BLaER1 treated with 17β-estradiol and CSF1 and Interleukin-3, amounts not matched to agents 10 nM and 100 nM (cell line): ENCODE results near the gene HNRNPK.

ENCODE experiments used
- H3K27ac ChIP-seq, 11 experiments: shearing (Covaris generic); formaldehyde crosslinking; 2 replicates each; pipeline ENCODE4 v1.8.1; 2022
- H3K27me3 ChIP-seq, 11 experiments: shearing (Covaris generic); formaldehyde crosslinking; 2 replicates each; pipeline ENCODE4 v1.8.1; 2022
- H3K36me3 ChIP-seq, 11 experiments: shearing (Covaris generic); formaldehyde crosslinking; 2 replicates each; pipeline ENCODE4 v1.8.1; 2022
- H3K4me1 ChIP-seq, 10 experiments: shearing (Covaris generic); formaldehyde crosslinking; 2 replicates each; pipeline ENCODE4 v1.8.1; 2022
- H3K4me2 ChIP-seq, 11 experiments: shearing (Covaris generic); formaldehyde crosslinking; 2 replicates each; pipeline ENCODE4 v1.8.1; 2022
- H3K4me3 ChIP-seq, 10 experiments: shearing (Covaris generic); formaldehyde crosslinking; 2 replicates each; pipeline ENCODE4 v1.8.1; 2022
- H3K9ac ChIP-seq, 11 experiments: shearing (Covaris generic); formaldehyde crosslinking; 2 replicates each; pipeline ENCODE4 v1.8.1; 2022
- H3K9me3 ChIP-seq, 11 experiments: shearing (Covaris generic); formaldehyde crosslinking; replicated peaks in 1 of 11; 2 replicates each; pipeline ENCODE4 v1.8.1; 2022
- H4K20me1 ChIP-seq, 11 experiments: shearing (Covaris generic); formaldehyde crosslinking; 2 replicates each; pipeline ENCODE4 v1.8.1; 2022
- Cebpa-rat ChIP-seq, 11 experiments: shearing (Covaris generic); IDR thresholded peaks; 2 replicates each; pipeline ENCODE4 v1.8.1; 2022

The HNRNPK gene

DNA sequence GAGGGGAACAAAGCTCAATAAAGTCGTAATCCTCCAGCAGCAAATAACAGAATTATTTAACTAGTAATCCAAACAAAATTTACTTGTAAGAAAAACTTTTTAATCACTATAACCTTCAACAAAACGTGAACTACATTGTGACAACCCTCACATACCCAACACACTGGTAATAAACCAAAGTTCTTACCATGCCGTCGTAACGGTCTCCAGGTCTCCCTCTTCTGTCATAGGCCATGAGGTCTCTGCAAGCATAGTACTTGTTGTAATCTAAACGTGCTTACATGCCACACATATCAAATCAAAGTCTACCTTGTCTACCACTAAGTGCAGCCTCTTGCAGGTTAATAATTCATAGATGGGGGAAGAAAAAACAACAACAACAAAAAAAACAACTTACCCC, 8.5 kb downstream of the HNRNPK start:
- H4K20me1 ChIP-seq: peaks cover 93 to 100% (median 99%) of the 10 kb centered on the region in 11 experiments
- H3K4me1 ChIP-seq: peaks cover 16 to 45% (median 29%) of the 10 kb centered on the region in 10 experiments; a peak in 19 of 20 replicates
- H3K27ac ChIP-seq: no peak overlapping the region
- no peak for TF ChIP-seq Cebpa-rat (IDR thresholded peaks at IDR 0.05)
- H3K4me3 ChIP-seq: no peak overlapping the region
- H3K4me2 ChIP-seq: no peak overlapping the region
- H3K9ac ChIP-seq: no peak overlapping the region
- peaks cover 97 to 100% (median 99%) of the 10 kb centered on the region in 11 experiments for H3K36me3 ChIP-seq
- H3K9me3 ChIP-seq: no peaks in the 10 kb centered on the region
- H3K27me3 ChIP-seq: no peaks in the 10 kb centered on the region

DNA sequence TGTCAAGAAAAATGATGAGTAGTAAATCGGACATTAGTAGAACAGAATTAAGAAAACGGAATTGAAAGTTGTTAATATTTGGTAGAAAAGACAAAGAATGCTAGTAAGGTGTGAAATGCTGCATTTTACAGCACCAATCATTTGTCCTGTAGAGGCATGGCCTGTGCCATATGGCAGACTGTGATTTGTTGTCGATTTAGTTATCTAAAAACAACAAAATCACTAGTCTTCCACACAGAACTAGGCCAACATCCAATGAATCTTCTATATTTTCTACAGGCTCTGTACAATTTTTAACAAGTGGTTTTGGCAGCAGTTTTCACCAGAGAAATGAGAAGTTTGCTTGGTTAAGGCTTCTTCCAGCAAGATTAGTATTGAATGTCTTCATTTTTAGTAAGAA, 10.4 kb downstream of the HNRNPK start:
- no peaks in the 10 kb centered on the region for H3K9me3 ChIP-seq
- no peak overlapping the region for H3K27ac ChIP-seq
- no peak overlapping the region for H3K9ac ChIP-seq
- H3K36me3 ChIP-seq: peaks cover 83 to 90% (median 86%) of the 10 kb centered on the region in 11 experiments
- no peak overlapping the region for H3K4me2 ChIP-seq
- no peaks in the 10 kb centered on the region for H3K27me3 ChIP-seq
- peaks cover 0 to 26% (median 14%) of the 10 kb centered on the region in 10 experiments; a peak in 14 of 20 replicates for H3K4me1 ChIP-seq
- no peak overlapping the region for H3K4me3 ChIP-seq
- TF ChIP-seq Cebpa-rat (IDR thresholded peaks at IDR 0.05): no peak
- H4K20me1 ChIP-seq: peaks cover 88 to 100% (median 99%) of the 10 kb centered on the region in 11 experiments

DNA sequence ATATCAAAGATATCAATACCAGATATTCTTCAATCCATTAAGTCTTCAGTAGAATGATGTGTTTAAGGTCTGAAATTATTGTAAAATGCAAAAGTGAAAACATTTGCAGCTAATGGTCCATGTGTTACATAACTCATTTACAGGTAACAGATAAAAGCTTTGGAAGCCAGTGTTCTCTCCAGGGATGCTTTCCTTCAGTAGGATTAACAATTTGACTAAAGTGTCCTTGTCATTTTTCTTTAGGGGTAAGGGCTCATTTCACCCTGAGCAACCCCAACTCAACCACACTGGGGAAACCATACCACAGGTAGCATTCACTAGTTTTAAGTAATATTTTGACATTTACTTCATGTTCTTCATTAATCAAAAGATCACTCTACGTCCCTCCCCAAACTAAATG, 12.9 kb downstream of the HNRNPK start:
- H3K4me1 ChIP-seq: peaks cover 0 to 1% (median under 1%) of the 10 kb centered on the region in 10 experiments; a peak in 3 of 20 replicates
- H3K4me2 ChIP-seq: no peak overlapping the region
- H3K9me3 ChIP-seq: no peaks in the 10 kb centered on the region
- no peak for TF ChIP-seq Cebpa-rat (IDR thresholded peaks at IDR 0.05)
- no peak overlapping the region for H3K27ac ChIP-seq
- peaks cover 62 to 80% (median 75%) of the 10 kb centered on the region in 11 experiments for H4K20me1 ChIP-seq
- no peak overlapping the region for H3K4me3 ChIP-seq
- H3K27me3 ChIP-seq: no peaks in the 10 kb centered on the region
- peaks cover 57 to 64% (median 61%) of the 10 kb centered on the region in 11 experiments for H3K36me3 ChIP-seq
- no peak overlapping the region for H3K9ac ChIP-seq

DNA sequence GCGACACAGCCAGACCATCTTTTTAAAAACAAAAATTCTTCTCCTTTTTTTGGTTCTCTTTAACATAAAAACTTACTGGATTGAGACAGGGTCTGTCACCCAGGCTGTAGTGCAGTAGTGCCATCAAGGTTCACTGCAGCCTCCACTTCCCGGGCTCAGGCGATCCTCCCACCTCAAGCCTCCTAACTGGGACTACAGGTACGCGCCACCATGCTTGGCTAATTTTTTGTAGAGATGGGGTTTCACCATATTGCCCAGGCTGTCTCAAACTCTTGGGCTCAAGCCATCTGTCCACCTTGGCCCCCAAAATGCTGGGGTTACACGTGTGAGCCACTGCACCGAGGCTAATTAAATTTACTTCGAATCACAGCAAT, 13.8 kb downstream of the HNRNPK start:
- H3K9ac ChIP-seq: no peak overlapping the region
- no peaks in the 10 kb centered on the region for H3K27me3 ChIP-seq
- H3K27ac ChIP-seq: peak overlapping the region in 2 of 11 experiments; percentile 12 to 26; a peak in 4 of 22 replicates
- no peaks in the 10 kb centered on the region for H3K4me1 ChIP-seq
- no peaks in the 10 kb centered on the region for H3K9me3 ChIP-seq
- TF ChIP-seq Cebpa-rat (IDR thresholded peaks at IDR 0.05): no peak
- H3K4me3 ChIP-seq: no peak overlapping the region
- H3K36me3 ChIP-seq: peaks cover 49 to 55% (median 52%) of the 10 kb centered on the region in 11 experiments
- peaks cover 54 to 71% (median 66%) of the 10 kb centered on the region in 11 experiments for H4K20me1 ChIP-seq
- no peak overlapping the region for H3K4me2 ChIP-seq

DNA sequence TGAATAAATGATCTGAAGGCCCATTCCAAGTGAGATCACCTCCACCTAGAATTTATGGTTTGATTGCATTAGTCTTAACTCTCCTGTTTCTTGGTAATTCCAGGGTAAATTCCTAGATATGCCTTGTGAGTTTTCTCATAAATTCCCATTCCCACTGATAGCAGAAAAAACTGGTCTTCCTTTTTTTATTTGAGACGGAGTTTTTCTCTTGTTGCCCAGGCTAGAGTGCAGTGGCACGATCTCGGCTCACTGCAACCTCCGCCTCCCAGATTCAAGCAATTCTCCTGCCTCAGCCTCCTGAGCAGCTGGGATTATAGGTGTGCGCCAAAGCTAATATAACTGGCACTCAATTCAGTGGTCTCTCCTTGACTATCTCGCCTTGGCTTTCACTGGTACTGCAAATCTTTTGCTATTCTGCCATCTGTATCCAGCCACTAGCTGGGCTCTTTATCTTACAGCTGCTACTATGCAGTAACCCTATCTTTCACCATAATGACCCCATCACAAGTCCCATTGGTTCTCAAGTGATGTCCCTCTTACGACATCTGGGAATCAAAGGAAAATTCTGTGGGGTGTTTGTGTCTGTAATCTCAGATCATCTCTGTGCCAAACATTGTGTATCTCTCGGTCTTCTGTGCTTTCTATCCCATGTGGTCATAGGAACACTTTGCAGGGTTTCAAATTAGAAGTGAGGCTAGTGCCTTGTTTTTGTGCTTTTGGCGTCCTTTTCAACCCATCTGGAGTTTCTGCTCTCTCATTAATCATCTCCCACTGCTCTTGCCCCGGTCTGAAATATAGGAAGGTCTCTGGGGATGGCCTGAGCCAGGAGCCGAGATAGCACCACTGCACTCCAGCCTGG, 14.4 kb downstream of the HNRNPK start:
- Histone ChIP-seq H3K27me3 (no peaks in the 10 kb centered on the region), H3K36me3 (peaks cover 42 to 49% (median 46%) of the 10 kb centered on the region in 11 experiments), H3K9ac (no peak overlapping the region; a peak in 1 of 22 replicates), H3K4me1 (no peaks in the 10 kb centered on the region), H3K9me3 (no peaks in the 10 kb centered on the region), H3K4me3 (no peak overlapping the region), H3K27ac (peak overlapping the region in 6 of 11 experiments; percentile 0 to 27 (median 4); a peak in 5 of 22 replicates), H4K20me1 (peaks cover 47 to 65% (median 60%) of the 10 kb centered on the region in 11 experiments), H3K4me2 (no peak overlapping the region)
- no peak for TF ChIP-seq Cebpa-rat (IDR thresholded peaks at IDR 0.05)

DNA sequence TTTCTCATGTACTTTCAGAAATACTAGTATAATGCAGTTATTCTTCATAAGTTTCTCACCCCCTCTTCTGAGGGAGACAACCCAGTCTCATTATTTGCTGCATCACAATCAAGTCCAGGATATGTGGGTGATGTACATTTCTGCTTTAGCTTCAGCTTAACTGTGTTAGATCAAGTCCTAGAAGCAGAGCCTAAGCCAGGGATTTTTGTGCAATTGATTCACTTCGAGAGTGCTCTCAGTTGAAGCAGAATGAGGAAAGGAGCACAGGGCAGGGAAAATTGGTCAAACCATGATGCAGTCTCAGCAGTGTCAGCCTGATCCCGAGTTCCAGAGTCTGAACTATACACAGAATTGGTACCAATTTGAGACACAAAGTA, 15.1 kb downstream of the HNRNPK start:
- H3K27me3 ChIP-seq: no peaks in the 10 kb centered on the region
- H3K27ac ChIP-seq: peak overlapping the region in 6 of 11 experiments; percentile 0 to 27 (median 4); a peak in 7 of 22 replicates
- no peaks in the 10 kb centered on the region for H3K9me3 ChIP-seq
- TF ChIP-seq Cebpa-rat (IDR thresholded peaks at IDR 0.05): no peak
- no peak overlapping the region for H3K4me2 ChIP-seq
- no peak overlapping the region for H3K4me3 ChIP-seq
- no peaks in the 10 kb centered on the region for H3K4me1 ChIP-seq
- peaks cover 41 to 59% (median 54%) of the 10 kb centered on the region in 11 experiments for H4K20me1 ChIP-seq
- peaks cover 36 to 43% (median 40%) of the 10 kb centered on the region in 11 experiments for H3K36me3 ChIP-seq
- no peak overlapping the region for H3K9ac ChIP-seq

DNA sequence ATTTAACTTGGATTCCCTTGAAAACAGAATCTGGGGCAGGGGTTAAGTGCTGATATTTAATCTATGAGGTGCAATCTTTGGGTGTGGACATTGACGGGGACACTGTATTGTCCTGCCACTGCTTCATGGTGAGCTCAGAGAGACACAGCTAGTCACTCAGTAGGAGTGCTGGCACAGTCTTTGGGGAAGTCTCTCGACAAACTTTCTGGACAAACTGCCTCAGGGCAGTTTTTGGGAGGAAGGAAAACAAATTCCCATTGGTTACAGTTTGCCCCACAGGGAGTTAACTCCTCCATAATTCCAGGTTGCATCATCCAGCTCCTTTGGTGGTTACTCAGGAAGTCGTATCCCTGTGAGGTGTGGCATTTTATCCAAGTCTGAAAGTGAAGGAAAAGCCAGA, 17.9 kb downstream of the HNRNPK start:
- Histone ChIP-seq H3K9me3 (peaks cover 0 to 10% (median 3%) of the 10 kb centered on the region in 11 experiments; a peak in 18 of 22 replicates), H3K27me3 (peaks cover 6 to 15% (median 12%) of the 10 kb centered on the region in 11 experiments), H3K4me2 (no peak overlapping the region), H4K20me1 (peaks cover 20 to 31% (median 28%) of the 10 kb centered on the region in 11 experiments), H3K27ac (no peak overlapping the region), H3K36me3 (peaks cover 10 to 15% (median 13%) of the 10 kb centered on the region in 11 experiments), H3K9ac (no peak overlapping the region), H3K4me1 (no peaks in the 10 kb centered on the region), H3K4me3 (no peak overlapping the region)
- no peak for TF ChIP-seq Cebpa-rat (IDR thresholded peaks at IDR 0.05)

DNA sequence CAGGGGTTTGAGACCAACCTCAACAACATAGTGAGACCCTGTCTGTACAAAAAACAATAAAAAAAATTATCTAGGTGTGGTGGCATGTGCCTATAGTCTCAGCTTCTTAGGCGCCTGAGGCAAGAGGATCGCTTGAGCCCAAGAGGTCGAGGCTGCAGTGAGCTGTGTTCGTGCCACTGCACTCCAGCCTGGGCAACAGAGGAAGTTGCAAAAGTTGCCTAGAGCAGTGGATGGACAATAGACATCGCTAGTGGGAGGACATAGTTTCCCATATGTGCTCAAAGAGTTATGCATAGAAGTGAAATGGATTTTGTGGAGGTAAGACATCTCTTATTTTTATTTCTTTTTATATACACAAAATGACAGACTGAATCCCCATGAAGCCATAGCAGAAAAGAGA, 19.0 kb downstream of the HNRNPK start:
- Histone ChIP-seq H3K9me3 (peaks cover 0 to 22% (median 15%) of the 10 kb centered on the region in 11 experiments; a peak in 20 of 22 replicates), H3K4me1 (peaks cover 0 to 9% (median 6%) of the 10 kb centered on the region in 10 experiments; a peak in 10 of 20 replicates), H3K36me3 (peaks cover 0 to 6% (median 2%) of the 10 kb centered on the region in 11 experiments; a peak in 10 of 22 replicates), H3K4me2 (no peak overlapping the region), H3K27me3 (peaks cover 18 to 27% (median 24%) of the 10 kb centered on the region in 11 experiments), H3K27ac (no peak overlapping the region), H3K9ac (no peak overlapping the region), H4K20me1 (peaks cover 9 to 19% (median 16%) of the 10 kb centered on the region in 11 experiments; a peak in 21 of 22 replicates), H3K4me3 (no peak overlapping the region)
- TF ChIP-seq Cebpa-rat (IDR thresholded peaks at IDR 0.05): no peak

DNA sequence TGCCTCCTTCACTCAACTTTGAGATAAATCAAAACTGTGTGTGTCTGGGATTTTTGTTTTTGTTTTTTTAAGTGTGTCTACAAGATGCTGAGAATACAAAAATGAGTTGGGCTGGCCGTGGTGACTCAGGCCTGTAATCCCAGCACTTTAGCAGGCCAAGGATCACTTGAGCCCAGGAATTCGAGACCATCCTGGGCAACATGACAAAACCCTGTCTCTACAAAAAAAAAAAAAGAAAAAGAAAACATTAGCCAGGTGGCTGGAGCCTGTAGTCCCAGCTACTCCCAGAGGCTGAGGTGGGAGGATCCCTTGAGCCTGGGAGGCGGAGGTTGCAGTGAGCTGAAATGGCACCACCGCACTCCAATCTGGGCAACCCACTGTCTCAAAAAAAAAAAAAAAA, 21.0 kb downstream of the HNRNPK start:
- no peak for TF ChIP-seq Cebpa-rat (IDR thresholded peaks at IDR 0.05)
- no peak overlapping the region for H3K9ac ChIP-seq
- H3K4me3 ChIP-seq: no peak overlapping the region
- peaks cover 30 to 46% (median 42%) of the 10 kb centered on the region in 11 experiments for H3K27me3 ChIP-seq
- no peak overlapping the region for H3K27ac ChIP-seq
- H4K20me1 ChIP-seq: no peaks in the 10 kb centered on the region
- H3K9me3 ChIP-seq: peaks cover 0 to 25% (median 17%) of the 10 kb centered on the region in 11 experiments; a peak in 20 of 22 replicates
- H3K36me3 ChIP-seq: peaks cover 0 to 5% (median 0%) of the 10 kb centered on the region in 11 experiments; a peak in 1 of 22 replicates
- peaks cover 0 to 12% (median 6%) of the 10 kb centered on the region in 10 experiments; a peak in 10 of 20 replicates for H3K4me1 ChIP-seq
- no peak overlapping the region for H3K4me2 ChIP-seq
